H9 (cell line): ENCODE results near the gene DNM1. TPM values are rescaled to one million over a fixed set of nuclear protein-coding genes. Genes with fewer than 3 reads are reported as not detected.

Experiments used
- DNase-seq: peaks from one replicate; pipeline ENCODE4 v3.0.0-alpha.2; 2017
- H2AFZ ChIP-seq: one replicate; pipeline ENCODE4 v1.6.1; 2013; ENCODE audit warnings: mild to moderate bottlenecking, low read length, control low read depth, moderate library complexity
- H2AK5ac ChIP-seq: 2 replicates; pipeline ENCODE4 v1.6.1; 2013; ENCODE audit warnings: low read length, control low read depth, mixed read lengths; ENCODE audit not compliant: insufficient read length
- H2BK120ac ChIP-seq: one replicate; pipeline ENCODE4 v1.6.1; 2013; ENCODE audit warnings: low read depth, mild to moderate bottlenecking, low read length, control low read depth, inconsistent platforms; ENCODE audit not compliant: poor library complexity, severe bottlenecking
- H2BK12ac ChIP-seq: 2 replicates; pipeline ENCODE4 v1.6.1; 2013; ENCODE audit warnings: low read length, control low read depth, mixed read lengths, low read depth; ENCODE audit not compliant: insufficient read length
- H2BK15ac ChIP-seq: 2 replicates; pipeline ENCODE4 v1.6.1; 2013; ENCODE audit warnings: low read depth, low read length, control low read depth
- H2BK20ac ChIP-seq: one replicate; pipeline ENCODE4 v1.6.1; 2013; ENCODE audit warnings: low read depth, mild to moderate bottlenecking, low read length, control low read depth, inconsistent platforms; ENCODE audit not compliant: poor library complexity, severe bottlenecking
- H2BK5ac ChIP-seq: 2 replicates; pipeline ENCODE4 v1.6.1; 2013; ENCODE audit warnings: low read length, control low read depth, mixed read lengths; ENCODE audit not compliant: insufficient read length
- H3K14ac ChIP-seq: 2 replicates; pipeline ENCODE4 v1.6.1; 2013; ENCODE audit warnings: low read length, control low read depth; ENCODE audit not compliant: insufficient read depth
- H3K18ac ChIP-seq: 2 replicates; pipeline ENCODE4 v1.6.1; 2013; ENCODE audit warnings: low read depth, mild to moderate bottlenecking, mixed read lengths, low read length, control low read depth; ENCODE audit not compliant: insufficient read length
- H3K23ac ChIP-seq: 2 replicates; pipeline ENCODE4 v1.6.1; 2013; ENCODE audit warnings: low read length, control low read depth, mixed read lengths, low read depth; ENCODE audit not compliant: insufficient read length
- H3K23me2 ChIP-seq: 2 replicates; pipeline ENCODE4 v1.6.1; 2013; ENCODE audit warnings: low read depth, mild to moderate bottlenecking, mixed read lengths, low read length, control low read depth; ENCODE audit not compliant: insufficient read length, poor library complexity, severe bottlenecking
- H3K27ac ChIP-seq: 2 replicates; pipeline ENCODE4 v1.5.1; 2013; ENCODE audit warnings: low read length, control low read depth, mixed read lengths, low read depth; ENCODE audit not compliant: insufficient read length
- H3K27me3 ChIP-seq: 2 replicates; pipeline ENCODE4 v1.6.1; 2013; ENCODE audit warnings: low read length, control low read depth, inconsistent platforms; ENCODE audit not compliant: insufficient read depth
- H3K4ac ChIP-seq: 2 replicates; pipeline ENCODE4 v1.6.1; 2013; ENCODE audit warnings: low read depth, mild to moderate bottlenecking, control low read depth, inconsistent platforms, low read length, moderate library complexity
- H3K4me1 ChIP-seq: 2 replicates; pipeline ENCODE4 v1.6.1; 2013; ENCODE audit warnings: low read length, control low read depth, inconsistent platforms; ENCODE audit not compliant: insufficient read depth
- H3K4me2 ChIP-seq: 2 replicates; pipeline ENCODE4 v1.6.1; 2013; ENCODE audit warnings: low read length, control low read depth, mixed read lengths; ENCODE audit not compliant: insufficient read length, insufficient read depth
- H3K56ac ChIP-seq: 2 replicates; pipeline ENCODE4 v1.6.1; 2013; ENCODE audit warnings: low read depth, mild to moderate bottlenecking, mixed read lengths, low read length, control low read depth; ENCODE audit not compliant: insufficient read length
- H3K79me1 ChIP-seq: 2 replicates; pipeline ENCODE4 v1.6.1; 2013; ENCODE audit warnings: low read depth, mild to moderate bottlenecking, moderate library complexity, low read length, control low read depth, inconsistent platforms; ENCODE audit not compliant: insufficient read depth, poor library complexity, severe bottlenecking
- H3K79me2 ChIP-seq: 2 replicates; pipeline ENCODE4 v1.6.1; 2013; ENCODE audit warnings: low read length, control low read depth, inconsistent platforms; ENCODE audit not compliant: insufficient read depth
- H3K9ac ChIP-seq: 2 replicates; pipeline ENCODE4 v1.6.1; 2013; ENCODE audit warnings: low read length, control low read depth, mixed read lengths; ENCODE audit not compliant: insufficient read length; ENCODE audit errors: extremely low read depth
- H3K9me3 ChIP-seq: one replicate; pipeline ENCODE4 v1.6.1; 2013; ENCODE audit warnings: low read depth, low read length, inconsistent platforms; ENCODE audit not compliant: control insufficient read depth
- H3T11ph ChIP-seq: one replicate; pipeline ENCODE4 v1.6.1; 2013; ENCODE audit warnings: mild to moderate bottlenecking, low read length, control low read depth, inconsistent platforms
- H4K20me1 ChIP-seq: one replicate; pipeline ENCODE4 v1.6.1; 2013; ENCODE audit not compliant: control insufficient read depth, insufficient read length, insufficient read depth
- H4K5ac ChIP-seq: 2 replicates; pipeline ENCODE4 v1.6.1; 2013; ENCODE audit warnings: low read depth, mild to moderate bottlenecking, mixed read lengths, low read length, control low read depth; ENCODE audit not compliant: insufficient read length
- H4K8ac ChIP-seq: replicated peaks from 2 replicates; pipeline ENCODE4 v1.6.1; 2013; ENCODE audit warnings: low read length, control low read depth, mixed read lengths, low read depth; ENCODE audit not compliant: insufficient read length
- H4K91ac ChIP-seq: 2 replicates; pipeline ENCODE4 v1.6.1; 2013; ENCODE audit warnings: low read depth, mild to moderate bottlenecking, moderate library complexity, mixed read lengths, low read length, control low read depth; ENCODE audit not compliant: insufficient read length
- H3K27ac Mint-ChIP-seq, 3 experiments: 2 replicates in 2 of 3; 3 replicates in 1 of 3; pipeline ENCODE4 v1.8.0; 2020 to 2021; ENCODE audit warnings: mixed read lengths in 3 of 3, mild to moderate bottlenecking in 1 of 3, moderate library complexity in 1 of 3
- H3K27me3 Mint-ChIP-seq: 2 replicates; pipeline ENCODE4 v1.8.0; 2021; ENCODE audit warnings: low read depth, mild to moderate bottlenecking, moderate library complexity, mixed read lengths
- H3K36me3 Mint-ChIP-seq, 3 experiments: 2 replicates in 2 of 3; 3 replicates in 1 of 3; pipeline ENCODE4 v1.8.0; 2020 to 2021; ENCODE audit warnings: low read depth in 3 of 3, mixed read lengths in 3 of 3; ENCODE audit not compliant: insufficient read depth in 1 of 3
- H3K4me1 Mint-ChIP-seq, 2 experiments: 2 replicates each; pipeline ENCODE4 v1.8.0; 2020; ENCODE audit warnings: mixed read lengths in 2 of 2
- H3K4me3 Mint-ChIP-seq, 2 experiments: 2 replicates in 1 of 2; 3 replicates in 1 of 2; pipeline ENCODE4 v1.8.0; 2020 to 2021; ENCODE audit warnings: mild to moderate bottlenecking in 2 of 2, mixed read lengths in 2 of 2, moderate library complexity in 1 of 2
- H3K9me3 Mint-ChIP-seq, 2 experiments: 2 replicates in 1 of 2; 3 replicates in 1 of 2; pipeline ENCODE4 v1.8.0; 2020; ENCODE audit warnings: mild to moderate bottlenecking in 2 of 2, mixed read lengths in 2 of 2, moderate library complexity in 1 of 2
- CTCF ChIP-seq: fragments of 200-600 bp; sonication (generic); conservative IDR thresholded peaks from 3 replicates; pipeline ENCODE4 v1.8.0; 2021; ENCODE audit warnings: antibody characterized with exemption, mild to moderate bottlenecking
- WGBS: extraction: QIAGEN DNeasy Blood & Tissue Kit; methylation state at CpG from one replicate; pipeline ENCODE4 v1.1.7; 2013; ENCODE audit warnings: missing lambda C conversion rate, low lambda C conversion rate, mixed read lengths; ENCODE audit not compliant: insufficient read length; ENCODE audit errors: extremely low coverage; 5-methylcytosine and 5-hydroxymethylcytosine counted together
- total RNA-seq: library from RNA; stranded (reverse); gene quantifications from 2 replicates; pipeline ENCODE4 v1.2.1, GENCODE V29; 2021

The DNM1 gene
- total RNA-seq, 1 experiment from 2014 or later: 58.0 TPM

GRCh38 chr9:128213746-128214497 lies 10.7 kb downstream of the DNM1 start:
- Histone ChIP-seq H2BK12ac (no peak overlapping the region), H3K4me1 (no peaks in the 10 kb centered on the region), H3T11ph (no peak overlapping the region), H3K79me1 (no peaks in the 10 kb centered on the region), H4K5ac (no peak overlapping the region), H2BK120ac (no peak overlapping the region), H3K4me2 (no peak overlapping the region), H2BK5ac (no peak overlapping the region), H3K79me2 (no peaks in the 10 kb centered on the region), H3K27ac (no peak overlapping the region), H3K14ac (no peak overlapping the region), H2AK5ac (no peak overlapping the region), H3K23ac (no peak overlapping the region), H2BK15ac (no peak overlapping the region), H4K8ac (no peak overlapping the region), H3K4ac (no peak overlapping the region), H3K9ac (no peak overlapping the region), H3K56ac (no peak overlapping the region), H3K9me3 (no peaks in the 10 kb centered on the region), H3K27me3 (no peaks in the 10 kb centered on the region), H4K91ac (no peak overlapping the region), H4K20me1 (peaks cover 4% of the 10 kb centered on the region), H3K18ac (no peak overlapping the region), H2AFZ (no peak overlapping the region), H2BK20ac (no peak overlapping the region), H3K23me2 (peaks cover 3% of the 10 kb centered on the region)
- TF ChIP-seq CTCF: no peak
- Mint-ChIP-seq H3K4me3 (no peak overlapping the region; a peak in 1 of 5 replicates), H3K27me3 (no peaks in the 10 kb centered on the region; the same call in 1 of the 2 replicates), H3K9me3 (no peaks in the 10 kb centered on the region), H3K27ac (no peak overlapping the region; a peak in 1 of 7 replicates), H3K36me3 (peaks cover under 1 to 4% (median 2%) of the 10 kb centered on the region in 3 experiments; a peak in 6 of 7 replicates), H3K4me1 (peaks cover 12 to 13% of the 10 kb centered on the region in 2 experiments)
- no CpG with 5 or more reads among the region's 12 CpGs for WGBS
- no peak for DNase-seq
